Stimulated activated naive CD4-positive, alpha-beta T cell treated with Interleukin-2 at 50 U/mL for 16 hours (primary cell): ENCODE measurements around the gene PSMC5.
"Not testable (repeated sequence)": the region's sequence is repeated elsewhere in the genome, so short reads cannot be mapped to it uniquely, and the experiment has no call there.

Source experiments
- DNase-seq: peaks from one replicate; lab custom pipeline; 2025; lab: John Stamatoyannopoulos, UW

Gene PSMC5

DNA sequence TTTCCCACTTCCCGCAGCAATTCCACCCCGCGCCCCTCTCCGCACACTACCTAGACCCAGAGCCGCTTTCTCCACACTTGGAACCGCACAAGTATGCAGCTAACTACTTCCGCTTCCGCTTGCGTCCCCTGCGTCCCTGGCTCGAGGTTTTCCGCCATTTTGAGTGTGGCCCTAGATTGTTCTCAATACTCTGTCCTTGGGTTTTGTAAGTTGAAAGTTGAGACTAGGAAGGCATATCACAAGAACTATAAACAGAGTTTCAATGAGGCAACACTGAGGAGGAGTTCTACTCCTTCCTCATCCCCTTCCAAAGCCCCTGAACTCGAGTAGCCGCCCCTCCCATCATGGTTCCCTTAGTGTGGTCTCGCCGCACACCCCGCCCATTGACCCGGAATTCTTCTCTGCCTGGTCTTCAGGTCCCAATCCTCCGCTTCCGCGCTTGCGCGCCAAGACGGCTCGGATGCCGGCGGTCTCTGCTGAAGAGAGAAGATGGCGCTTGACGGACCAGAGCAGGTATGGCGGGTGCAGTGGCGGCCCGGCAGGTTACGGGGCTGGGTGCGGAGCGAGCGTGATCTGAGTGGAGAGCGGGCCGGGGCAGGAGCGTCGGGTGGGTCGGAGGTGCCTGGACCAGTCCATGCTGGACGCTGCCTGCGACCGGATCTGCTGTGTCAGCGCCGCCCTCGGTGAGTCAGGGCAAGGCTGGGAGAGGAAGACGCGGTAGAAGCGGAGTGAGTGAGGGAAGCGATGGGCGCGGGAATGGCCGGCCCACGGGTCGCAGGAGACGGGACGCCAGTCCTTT, at the start of gene PSMC5, which contains the start of gene FTSJ3:
Gene PSMC5 (plus strand): TSS at position 430 of the 799 bp plus-strand sequence. CDS start 60 bp downstream, at position 490.
Gene FTSJ3 (minus strand): TSS at position 662 of the 799 bp plus-strand sequence. CDS start 761 bp downstream, outside the sequence.
- peak; percentile 97 for DNase-seq

DNA sequence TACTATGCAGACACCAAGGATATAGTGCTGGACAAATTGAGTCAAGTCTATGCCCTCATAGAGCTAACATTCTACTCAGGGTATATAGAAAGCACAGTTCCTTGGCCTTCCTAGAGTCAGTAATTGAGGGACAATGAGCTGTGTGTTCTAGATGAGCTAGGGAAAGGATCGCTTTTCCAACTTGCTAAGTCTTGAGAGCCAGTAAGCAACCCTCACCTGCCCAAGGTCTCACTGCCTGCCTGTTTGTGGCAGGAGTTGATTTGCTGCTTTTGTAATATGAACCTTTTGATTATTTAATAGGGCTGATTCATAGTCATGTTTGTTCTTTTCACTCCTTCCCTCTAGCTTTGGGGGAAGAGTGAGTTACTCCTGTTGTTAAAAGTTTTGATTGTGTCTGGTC, 46.7 kb upstream of the PSMC5 start:
- no peak for DNase-seq

DNA sequence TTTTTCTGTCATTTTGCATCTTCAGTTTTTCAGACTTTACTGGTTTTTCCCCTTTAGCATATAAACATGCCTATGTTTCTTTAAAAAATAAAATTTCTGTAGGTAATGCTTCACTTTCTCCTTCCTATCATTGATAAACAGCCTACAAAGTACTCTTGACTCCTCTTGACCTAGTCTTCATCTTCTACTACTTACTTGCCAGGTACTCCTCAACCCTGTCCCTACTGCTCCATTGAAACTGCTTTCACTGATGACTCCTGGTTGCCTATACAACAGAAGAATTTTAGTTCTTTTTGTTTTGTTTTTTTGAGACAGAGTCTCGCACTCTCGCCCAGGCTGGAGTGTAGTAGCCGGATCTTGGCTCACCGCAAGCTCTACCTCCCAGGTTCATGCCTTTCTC, 46.3 kb upstream of the PSMC5 start:
- no peak for DNase-seq

DNA sequence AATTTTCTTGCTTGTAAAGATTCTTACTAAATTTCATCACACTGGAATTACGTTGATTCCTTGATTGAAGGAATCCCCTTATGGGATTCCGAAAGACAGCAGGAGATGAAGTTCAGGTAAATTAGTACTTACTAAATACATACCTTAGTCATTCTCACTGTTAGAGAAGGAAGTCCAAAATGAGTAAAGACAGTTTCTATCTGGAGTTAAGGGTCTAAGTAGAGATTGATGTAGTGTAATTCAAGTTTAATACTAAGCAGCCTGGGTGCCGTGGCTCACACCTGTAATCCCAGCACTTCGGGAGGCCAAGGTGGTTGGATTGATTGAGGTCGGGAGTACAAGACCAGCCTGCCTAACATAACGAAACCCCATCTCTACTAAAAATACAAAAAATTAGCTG, 43.7 kb upstream of the PSMC5 start:
- no peak for DNase-seq

DNA sequence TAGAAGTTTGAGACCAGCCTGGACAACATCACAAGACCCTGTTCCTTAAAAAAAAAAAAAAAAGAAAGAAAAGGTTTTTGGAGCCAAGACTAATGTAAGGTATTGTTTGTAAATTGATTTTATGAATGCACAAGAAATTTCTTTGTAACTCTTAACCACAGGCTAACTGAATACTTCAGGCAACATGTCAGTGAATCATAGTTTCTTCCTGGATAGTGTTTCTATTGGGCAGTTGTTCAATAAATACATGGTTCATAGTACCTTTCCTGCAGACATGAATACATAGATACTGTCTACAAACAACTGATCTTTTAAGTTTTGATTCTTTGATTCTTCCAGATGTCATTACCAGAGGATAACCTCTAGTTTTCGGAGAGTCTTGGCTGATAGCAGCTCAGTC, 41.7 kb upstream of the PSMC5 start:
- no peak for DNase-seq

DNA sequence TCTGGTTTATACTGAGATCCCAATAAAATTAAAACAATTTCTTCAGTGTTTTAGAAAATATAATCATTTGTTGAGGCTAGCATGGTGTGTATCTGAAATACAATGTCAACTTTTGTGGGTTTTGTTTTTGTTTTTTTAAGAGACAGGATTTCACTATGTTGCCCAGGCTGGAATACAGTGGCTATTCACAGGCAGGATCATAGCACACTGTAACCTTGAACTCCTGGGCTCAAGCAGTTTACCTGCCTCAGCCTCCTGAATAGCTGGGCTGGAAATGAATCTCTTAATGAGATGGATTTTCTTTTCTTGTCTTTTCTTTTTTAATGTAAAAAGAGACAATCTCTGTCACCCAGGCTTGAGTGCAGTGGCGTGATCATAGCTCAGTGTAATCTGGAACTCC, 41.1 kb upstream of the PSMC5 start:
- no peak for DNase-seq

DNA sequence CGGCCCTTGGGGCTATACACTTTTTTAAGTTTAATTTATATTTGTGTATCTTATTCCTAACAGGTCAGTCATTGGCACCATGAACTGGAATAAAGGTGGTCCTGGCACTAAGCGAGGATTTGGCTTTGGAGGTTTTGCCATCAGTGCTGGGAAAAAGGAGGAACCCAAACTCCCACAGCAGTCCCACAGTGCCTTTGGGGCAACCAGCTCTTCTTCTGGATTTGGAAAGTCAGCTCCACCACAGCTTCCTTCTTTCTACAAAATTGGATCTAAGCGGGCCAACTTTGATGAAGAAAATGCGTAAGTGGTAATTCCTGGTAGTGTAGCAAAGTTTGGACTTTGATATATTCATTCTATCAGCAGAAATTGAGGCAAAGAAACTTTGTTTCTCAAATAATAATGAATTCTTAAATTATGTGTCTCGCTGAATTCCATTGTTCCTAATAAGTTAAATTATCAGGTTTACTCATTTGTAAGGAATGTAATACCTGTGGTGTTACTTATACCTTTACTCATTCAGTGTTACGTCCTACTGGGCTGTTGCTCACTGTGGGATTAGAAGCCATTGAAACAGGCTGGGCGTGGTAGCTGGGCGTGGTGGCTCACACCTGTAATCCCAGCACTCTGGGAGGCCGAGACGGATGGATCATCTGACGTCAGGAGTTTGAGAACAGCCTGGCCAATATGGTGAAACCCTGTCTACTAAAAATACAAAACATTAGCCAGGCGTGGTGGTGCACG, 40.1 kb upstream of the PSMC5 start:
- no peak for DNase-seq

DNA sequence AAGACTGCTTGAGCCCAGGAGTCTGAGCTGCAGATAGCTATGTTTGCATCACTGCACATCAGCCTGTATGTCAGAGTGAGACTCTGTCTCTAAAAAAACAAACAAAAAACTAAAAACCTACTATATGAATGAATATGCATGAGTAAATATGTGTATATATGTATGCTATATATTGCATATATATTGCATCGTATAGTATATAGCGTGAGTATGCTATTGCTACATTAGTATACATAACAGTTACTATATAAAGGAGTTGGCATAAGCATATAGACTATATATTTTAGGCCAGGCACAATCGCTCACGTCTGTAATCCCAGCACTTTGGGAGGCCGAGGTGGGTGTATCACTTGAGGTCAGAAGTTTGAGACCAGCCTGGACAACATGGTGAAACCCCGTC, 37.2 kb upstream of the PSMC5 start:
- no peak for DNase-seq

DNA sequence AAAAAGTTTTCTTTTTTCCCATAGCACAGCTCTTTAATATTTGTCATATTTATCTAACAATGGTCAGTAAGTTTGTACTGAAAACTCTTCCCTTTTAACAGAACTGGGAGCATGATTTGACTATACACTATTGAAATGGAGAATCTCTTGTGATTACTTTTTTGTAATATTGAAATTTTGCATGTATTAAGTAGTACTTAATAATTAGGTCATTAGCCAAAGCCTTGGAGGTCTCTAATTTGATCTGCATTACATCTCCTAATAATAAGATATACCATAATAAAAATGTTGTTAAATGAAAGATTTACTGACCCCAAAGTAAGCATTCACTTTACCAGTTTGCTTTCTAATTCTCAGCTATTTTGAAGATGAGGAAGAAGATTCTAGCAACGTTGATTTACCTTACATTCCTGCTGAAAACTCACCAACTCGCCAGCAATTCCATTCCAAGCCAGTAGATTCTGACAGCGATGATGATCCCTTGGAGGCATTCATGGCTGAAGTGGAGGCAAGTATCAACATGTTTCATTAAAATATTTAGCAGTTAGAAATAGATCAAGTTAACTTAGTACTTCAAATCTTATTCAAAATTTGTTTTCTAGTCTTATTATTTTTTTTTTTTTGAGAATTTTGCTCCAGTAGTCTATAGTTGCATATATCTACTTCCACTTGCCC, 35.0 kb upstream of the PSMC5 start:
- DNase-seq: no peak

DNA sequence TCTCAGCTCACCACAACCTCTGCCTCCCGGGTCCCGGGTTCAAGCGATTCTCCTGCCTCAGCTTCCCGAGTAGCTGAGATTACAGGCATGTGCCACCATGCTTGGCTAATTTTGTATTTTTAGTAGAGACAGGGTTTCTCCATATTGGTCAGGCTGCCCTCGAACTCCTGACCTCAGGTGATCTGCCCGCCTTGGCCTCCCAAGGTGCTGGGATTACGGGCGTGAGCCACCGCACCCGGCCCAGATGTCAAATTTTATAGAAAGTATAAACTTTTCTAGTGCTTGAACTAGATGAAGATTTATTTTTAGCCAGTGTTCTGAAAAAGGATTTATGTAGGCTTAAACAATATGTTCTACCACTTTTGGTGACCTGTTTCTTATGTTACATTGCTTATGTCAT, 30.9 kb upstream of the PSMC5 start:
- not testable (repeated sequence) for DNase-seq

DNA sequence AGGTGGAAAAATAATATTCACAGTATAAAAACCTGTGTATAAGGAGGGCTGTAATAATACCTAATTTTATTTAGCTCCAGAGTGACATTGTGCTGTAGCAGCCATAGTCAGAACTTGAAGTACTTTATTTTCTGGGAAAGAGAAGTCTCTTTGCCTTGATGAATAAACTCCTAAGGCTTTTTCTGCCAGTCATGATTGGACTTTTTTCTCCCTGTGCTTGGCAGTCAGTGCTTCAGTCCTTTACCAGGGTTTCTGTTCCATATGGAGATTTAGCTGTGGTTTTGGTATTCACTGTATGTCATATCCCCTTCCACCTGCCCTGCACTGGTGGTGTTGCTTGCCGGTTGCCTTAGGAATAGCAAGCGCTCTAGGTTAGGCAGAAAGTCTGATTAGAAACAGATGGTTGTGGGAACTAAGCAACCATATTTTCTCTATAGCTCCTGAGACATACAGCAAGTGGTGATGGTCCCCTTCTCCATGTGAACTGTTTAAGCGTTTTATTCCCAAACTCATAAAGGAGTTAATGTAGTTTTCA, 28.6 kb upstream of the PSMC5 start:
- DNase-seq: no peak

DNA sequence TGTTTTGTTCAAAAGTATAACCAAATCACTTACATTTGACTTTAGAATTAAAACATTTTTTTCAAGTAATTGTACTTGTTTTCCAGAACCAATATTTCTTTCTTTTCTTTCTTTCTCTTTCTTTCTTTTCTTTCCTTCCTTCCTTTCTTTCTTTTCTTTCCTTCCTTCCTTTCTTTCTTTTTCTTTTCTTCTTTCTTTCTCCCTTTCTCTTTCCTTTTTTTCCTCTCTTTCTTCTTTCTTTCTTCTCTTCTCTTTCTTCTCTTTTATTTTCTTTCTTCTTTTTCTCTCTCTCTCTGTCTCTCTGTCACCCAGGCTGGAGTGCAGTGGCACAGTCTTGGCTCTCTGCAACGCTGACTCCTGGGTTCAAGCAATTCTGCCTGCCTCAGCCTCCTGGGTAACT, 26.4 kb upstream of the PSMC5 start:
- DNase-seq: no peak

DNA sequence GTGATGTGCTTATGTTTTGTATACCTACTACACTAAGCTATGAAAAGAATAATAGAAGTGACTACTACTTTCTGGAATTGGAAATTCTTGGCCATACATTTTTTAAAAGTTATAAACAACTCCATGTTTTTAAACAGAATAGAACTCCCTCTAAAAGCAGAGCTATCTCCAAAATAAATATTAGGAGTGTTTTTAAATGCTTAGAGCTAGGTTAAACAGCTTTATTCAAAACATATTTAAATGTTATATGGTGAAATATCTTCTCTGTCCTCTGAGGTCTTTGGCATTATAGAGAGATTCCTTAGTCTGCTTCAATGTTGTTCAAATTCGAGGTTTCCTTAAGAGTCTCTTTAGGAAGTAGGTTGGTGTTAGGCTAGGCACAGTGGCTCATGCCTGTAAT, 22.9 kb upstream of the PSMC5 start:
- DNase-seq: no peak

DNA sequence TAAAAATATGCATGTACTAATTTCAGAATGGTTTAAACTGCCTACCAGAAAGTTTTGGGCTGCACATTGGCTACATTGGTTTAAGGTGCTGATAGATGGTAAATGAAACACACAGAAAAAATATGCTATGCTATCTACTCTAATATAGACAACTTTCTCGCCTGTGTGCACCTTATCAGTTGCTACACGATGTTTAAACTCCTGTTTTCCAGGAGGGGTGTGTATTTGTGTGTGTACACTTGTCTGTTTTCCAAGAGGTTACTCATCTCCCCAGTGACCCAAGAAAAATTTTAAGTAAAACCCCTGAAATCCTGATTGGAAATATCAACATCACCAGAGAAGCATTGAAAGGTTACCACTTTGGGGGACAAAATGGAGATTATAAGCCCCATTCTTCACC, 21.6 kb upstream of the PSMC5 start:
- no peak for DNase-seq

DNA sequence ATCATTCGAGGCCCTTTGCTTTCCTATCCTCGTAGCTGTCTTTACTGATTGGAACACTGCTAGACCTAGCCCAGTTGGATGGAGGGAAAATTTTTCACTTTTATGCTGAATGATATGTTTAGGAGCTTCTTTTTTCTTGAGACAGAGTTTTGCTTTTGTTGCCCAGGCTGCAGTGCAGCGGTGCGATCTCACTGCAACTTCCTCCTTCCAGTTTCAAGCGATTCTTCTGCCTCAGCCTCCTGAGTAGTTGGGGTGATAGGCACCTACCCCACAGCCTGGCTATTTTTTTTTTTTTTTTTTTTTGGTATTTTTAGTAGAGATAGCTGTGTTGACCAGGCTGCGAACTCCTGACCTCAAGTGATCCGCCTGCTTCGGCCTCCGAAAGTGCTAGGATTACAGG, 17.3 kb upstream of the PSMC5 start:
- no peak for DNase-seq

DNA sequence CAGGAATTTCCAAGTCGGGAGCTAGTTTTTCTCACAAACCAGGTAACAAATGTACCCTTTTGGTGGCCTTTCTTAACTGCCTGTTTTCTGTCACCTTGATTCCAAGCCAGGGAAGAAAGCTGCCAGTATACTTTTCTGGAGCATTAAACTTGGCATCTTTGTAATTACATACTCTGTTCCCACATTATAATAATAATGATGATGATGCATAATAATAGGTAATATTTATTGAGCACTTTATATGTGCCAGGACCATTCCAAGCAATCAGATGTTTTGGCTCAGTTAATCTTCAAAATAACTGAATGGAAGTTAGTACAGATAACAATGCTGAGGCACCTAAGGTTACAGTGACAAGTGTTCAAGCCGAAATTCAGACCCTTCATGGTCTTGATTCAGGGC, 11.1 kb upstream of the PSMC5 start:
- DNase-seq: no peak

DNA sequence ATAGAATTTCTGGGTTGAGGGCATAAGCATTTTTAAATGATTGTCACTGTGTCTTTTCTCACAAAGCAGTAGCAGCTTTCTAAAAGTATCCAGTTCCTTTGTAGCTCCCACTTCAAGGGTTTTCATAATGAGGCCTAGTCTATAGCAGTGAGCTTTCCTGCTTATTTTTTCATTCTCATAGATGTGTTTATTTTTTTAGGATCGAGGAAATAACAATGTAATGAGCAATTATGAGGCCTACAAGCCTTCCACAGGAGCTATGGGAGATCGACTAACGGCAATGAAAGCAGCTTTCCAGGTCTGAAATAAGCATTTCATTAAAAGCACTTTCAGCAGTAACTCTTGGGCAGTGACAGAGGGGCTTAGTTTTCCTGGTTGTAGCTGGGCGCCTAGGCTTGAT, 10.6 kb upstream of the PSMC5 start:
- no peak for DNase-seq

DNA sequence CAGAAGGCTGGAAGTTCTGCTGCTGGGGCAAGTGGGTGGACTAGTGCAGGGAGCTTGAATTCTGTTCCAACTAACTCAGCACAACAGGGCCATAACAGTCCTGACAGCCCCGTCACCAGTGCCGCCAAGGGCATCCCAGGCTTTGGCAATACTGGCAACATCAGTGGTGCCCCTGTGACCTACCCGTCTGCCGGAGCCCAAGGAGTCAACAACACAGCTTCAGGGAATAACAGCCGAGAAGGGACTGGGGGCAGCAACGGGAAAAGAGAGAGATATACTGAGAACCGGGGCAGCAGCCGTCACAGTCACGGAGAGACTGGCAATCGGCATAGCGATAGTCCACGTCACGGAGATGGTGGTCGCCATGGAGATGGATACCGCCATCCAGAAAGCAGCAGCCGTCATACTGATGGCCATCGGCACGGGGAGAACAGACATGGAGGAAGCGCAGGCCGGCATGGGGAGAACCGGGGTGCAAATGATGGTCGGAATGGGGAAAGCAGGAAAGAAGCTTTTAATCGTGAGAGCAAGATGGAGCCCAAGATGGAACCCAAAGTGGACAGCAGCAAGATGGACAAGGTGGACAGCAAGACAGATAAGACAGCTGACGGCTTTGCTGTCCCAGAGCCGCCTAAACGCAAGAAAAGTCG, 9.4 kb upstream of the PSMC5 start:
- no peak for DNase-seq

DNA sequence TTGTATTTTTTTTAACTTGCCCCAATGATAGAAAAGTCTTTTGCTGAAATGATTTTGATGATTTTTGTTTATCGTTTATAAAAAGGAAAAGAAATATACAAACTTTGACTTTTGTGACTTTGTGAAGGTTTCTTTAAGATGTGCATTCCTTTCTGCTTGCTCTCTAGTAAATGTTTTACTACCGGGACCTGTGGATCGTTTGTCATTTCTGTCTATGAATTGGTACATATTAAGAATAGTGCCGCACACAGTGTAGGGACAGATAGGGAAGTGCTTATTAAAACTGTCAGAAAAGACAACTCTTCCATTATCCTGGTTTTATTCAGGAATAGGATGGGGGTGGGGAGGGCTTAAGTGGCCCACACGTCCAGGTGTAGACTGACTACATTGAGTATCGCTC, 8.1 kb upstream of the PSMC5 start:
- DNase-seq: no peak

DNA sequence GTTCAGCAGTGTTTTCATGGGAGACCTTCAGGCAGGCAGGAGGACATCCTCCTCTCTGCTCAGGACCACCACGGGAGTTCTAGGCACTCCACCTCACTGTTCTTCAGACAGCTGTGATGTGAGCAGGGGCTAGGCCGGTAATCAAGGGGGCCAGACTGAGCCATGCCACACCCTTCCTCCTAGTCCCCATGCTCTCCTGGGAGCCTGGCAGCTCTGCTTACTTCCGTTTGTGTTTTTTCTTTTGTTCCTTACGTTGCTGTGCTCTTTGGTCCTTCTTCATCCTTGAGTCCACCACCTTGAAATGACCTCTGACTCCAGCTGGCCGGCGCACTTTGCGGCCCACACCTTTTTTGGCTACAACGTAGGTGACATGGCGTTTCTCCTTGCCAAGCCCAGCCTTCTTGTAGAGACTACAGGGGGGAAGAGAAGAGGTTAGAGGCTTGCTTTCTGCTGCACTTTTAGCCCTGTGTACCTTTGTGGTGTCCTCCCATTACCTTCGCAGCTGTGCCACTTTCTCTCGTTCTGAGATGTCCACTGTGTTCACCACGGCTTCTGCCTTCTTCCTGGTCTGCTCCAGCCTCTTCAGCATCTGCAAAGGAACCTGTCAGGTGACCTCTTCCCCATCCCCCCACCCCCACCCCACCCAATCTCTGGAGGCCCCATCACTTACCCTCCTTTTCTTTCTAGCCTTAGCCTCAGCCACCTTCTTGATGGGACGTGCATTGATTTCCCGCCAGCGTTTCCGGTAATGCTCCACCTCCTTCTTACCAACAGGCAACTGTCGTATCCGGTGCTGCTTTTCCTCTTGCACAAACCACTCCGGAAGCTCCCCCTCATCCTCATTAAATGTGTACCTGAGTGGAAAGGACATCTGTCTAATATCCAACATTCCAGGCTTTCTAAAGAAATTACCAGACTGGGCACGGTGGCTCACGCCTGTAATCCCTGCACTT, 7.4 kb upstream of the PSMC5 start:
- no peak for DNase-seq
